HG02981 (cell line): ENCODE results near the gene PFKFB3.
A peak's percentile ranks its signal among the peaks of the same experiment; 100 is the strongest.
"Not testable (repeated sequence)": the region's sequence is repeated elsewhere in the genome, so short reads cannot be mapped to it uniquely, and the experiment has no call there.

ENCODE experiments used
- ATAC-seq: cut with Tn5 transposase; IDR thresholded peaks from one replicate; pipeline ENCODE4 v1.9.1; 2021; ENCODE audit warnings: mild to moderate bottlenecking, moderate library complexity; ENCODE audit not compliant: unreplicated experiment

The PFKFB3 gene

GRCh38 chr10:6200734-6201515 lies 1.8 kb upstream of the PFKFB3 start:
- no peak for ATAC-seq

DNA sequence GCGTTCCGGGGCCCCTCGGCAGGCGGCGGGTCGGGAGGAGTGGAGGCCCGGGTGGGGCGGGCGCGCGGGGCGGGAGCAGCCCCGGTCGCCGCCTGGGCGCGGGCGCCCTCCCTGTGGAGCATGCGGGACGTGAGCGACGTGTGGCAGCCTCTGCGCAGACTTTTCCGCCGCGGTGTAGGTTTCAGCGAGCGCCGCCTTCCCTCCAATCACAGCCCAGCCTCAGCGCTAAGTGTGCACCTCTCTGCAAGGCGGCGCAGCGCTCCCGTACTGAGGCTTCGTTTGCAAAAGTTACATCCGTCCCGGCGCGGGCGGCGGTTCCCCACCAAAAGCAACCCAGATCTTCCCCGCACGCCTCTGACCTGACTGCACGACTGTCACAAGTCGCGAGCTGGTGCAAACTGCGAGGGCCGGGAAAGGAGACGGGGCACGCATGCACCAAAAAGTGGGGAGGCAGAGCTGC lies 1.2 kb upstream of the PFKFB3 start:
- no peak for ATAC-seq

- ATAC-seq: peak; percentile 0
Observed at GRCh38 chr10:6202098-6202683, 541 bp upstream of the PFKFB3 start.

DNA sequence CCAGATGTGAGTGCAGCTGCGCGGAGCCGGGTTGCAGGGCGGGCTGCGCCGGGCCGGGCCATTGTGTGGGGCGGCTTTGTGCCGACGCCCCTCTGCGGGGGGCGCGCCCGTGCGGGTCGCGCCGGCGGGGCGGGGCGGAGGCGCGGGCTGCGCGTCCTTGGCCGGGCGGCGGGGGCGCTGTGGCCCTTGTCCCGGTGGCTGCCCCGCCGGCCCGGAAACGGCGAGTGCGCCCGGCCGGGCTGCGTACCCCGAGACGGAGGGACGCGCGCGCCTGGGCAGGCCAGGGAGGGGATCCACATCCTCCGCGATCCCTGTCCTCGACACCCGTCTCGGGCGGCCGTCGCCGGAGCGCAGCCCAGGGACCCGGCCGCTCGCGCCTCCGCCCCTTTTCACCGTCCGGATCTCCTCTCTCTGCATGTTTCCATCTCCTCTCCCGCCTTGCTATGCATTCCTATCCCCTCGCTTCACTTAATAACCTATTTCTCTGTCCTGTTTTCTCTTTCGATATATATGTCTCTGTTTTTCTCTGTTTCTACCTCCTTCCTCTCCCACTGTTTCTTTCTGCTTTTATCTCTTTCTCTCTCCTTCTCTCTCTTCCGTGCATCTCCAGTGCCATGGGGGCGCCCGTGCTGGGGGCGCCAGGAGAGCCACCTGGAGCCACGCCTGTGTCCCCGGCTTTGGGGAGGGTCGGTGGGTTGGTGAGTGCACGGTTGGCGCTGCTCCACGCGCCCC lies 765 bp downstream of the PFKFB3 start:
- peak; percentile 42 for ATAC-seq

DNA sequence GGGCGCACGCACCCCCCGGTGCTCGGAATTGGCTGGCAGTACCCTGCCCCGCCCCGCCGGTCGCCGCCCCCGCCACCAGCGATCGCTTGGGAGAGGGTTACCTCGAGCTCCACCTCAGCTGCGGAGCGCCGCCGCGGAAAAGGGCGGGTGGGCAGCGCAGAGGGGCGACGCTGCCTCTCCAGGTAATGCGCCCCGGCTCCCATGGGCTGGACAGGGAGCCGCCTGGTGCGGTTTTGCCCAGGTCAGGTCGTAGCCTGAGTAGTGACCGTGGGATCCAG lies 1.3 kb downstream of the PFKFB3 start:
- ATAC-seq: no peak

- no peak for ATAC-seq
Observed at GRCh38 chr10:6204341-6205191, 1.8 kb downstream of the PFKFB3 start.

DNA sequence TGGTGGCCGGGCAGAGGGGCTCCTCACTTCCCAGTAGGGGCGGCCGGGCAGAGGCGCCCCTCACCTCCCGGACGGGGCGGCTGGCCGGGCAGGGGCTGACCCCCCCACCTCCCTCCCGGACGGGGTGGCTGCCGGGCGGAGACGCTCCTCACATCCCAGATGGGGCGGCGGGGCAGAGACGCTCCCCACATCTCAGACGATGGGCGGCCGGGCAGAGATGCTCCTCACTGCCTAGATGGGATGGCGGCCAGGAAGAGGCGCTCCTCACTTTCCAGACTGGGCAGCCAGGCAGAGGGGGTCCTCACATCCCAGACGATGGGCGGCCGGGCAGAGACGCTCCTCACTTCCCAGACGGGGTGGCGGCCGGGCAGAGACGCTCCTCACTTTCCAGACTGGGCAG lies 3.8 kb downstream of the PFKFB3 start:
- ATAC-seq: not testable (repeated sequence)

DNA sequence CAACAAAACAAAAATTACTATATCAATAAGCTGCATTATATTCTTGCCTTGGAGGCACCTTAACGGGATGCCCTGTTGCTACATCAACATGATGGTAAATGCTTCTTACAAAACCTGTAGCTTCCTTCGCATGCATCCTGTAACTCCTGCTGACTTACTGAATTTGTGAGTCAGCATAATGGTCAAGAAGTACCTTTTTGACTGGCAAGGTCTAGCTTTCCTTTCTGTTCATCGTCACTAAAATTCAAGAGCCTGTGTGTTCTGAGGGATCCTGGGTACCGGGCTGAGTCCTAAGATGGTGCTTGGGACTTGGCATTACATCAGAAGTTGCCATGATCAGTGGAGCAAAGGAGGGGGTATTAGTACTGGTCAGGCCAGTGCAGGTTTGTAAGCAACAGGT lies 4.9 kb downstream of the PFKFB3 start:
- no peak for ATAC-seq

DNA sequence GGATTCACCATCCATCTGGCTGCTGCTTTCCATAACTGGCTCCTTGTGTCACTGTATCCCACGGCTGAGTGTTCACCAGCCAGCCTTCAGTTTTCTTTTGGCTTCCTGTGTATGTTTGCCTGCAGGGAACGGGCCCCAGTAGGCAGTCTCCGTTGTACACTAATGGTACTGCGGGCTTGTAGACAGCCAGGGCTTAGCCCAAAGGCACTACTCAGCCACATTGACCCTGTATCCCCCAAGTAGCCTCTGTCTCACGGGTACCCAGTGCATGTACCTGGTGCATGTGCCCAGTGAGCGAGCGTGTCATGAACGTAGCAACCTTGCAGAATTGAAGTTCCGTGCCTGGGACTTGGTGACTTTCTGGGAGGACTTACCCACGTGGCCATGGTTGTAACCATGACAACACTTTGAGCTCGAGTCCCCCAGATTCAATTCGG lies 6.1 kb downstream of the PFKFB3 start:
- no peak for ATAC-seq

- no peak for ATAC-seq
Observed at GRCh38 chr10:6211341-6211670, 8.6 kb downstream of the PFKFB3 start.

DNA sequence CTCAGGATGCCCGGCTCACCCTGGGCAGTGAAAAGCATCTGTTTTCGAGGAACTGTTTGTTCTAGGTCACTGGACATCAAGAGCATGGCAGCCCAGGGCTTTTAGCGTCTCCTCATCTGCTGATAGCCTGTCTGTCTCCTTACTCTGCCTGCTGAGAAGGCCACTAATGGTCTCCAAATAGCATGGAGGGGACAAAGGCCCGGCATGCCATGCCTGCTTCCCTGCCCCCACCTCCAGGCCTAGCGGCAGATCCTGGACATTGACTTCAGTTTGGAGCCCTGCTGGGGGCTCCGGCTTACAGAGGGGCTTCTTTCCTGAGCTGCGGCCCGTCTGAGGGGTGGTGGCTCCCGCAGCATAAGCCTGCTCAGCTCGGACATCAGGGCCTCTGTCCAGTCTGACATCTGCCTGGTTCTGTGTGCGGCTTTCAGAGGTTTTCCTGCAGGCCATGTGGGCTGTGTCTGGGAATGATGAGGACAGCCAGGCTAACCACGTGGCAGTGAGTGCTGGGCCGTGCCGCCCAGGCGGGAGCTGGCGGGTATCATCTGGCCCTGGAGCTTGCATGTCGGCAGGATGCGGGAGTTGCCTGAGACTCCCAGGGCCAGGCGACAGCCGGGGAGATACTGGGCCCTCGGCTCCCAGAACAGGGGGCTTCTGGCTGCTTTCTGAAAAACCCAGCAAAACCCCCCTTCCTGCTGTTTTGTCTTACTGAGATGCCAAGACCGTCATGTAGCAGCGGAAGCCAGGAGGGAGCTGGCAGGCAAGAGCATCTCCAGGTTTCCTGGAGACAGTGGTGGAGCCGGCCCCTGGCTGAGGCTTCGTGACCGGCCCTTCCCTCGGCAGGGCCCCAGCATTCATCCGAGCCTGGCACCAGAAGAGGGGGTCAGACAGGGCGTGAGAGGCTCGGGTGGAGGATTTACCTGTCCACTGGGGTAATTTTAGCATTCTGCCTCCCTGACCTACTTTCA lies 9.2 kb downstream of the PFKFB3 start:
- no peak for ATAC-seq

- ATAC-seq: no peak
Observed at GRCh38 chr10:6212806-6213205, 10.1 kb downstream of the PFKFB3 start.

DNA sequence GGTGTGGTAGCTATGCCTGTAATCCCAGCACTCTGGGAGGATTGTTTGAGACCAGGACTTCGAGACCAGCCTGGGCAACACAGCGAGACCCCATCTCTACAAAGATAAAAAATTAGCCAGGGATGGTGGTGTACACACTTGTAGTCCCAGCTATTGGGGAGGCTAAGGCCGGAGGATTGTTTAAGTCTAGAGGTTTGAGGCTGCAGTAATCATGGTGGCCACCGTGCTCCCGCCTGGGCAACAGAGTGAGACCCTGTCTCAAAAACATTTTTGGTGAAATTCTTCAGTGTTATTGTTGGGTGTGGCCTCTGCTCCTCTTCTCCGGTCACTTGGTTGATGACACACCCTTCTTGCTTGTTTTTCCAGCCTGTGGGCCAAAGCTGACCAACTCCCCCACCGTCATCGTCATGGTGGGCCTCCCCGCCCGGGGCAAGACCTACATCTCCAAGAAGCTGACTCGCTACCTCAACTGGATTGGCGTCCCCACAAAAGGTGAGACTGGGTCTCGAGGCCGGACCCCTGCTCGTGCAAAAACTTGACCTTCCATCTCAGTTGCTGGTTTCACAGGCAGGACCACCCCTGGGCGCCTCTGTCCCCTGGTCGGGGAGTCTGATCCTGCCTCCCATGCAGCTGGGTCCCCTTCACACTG lies 10.6 kb downstream of the PFKFB3 start:
- no peak for ATAC-seq

- no peak for ATAC-seq
Observed at GRCh38 chr10:6213908-6214307, 11.2 kb downstream of the PFKFB3 start.

GRCh38 chr10:6214612-6215011 lies 11.9 kb downstream of the PFKFB3 start:
- ATAC-seq: no peak

DNA sequence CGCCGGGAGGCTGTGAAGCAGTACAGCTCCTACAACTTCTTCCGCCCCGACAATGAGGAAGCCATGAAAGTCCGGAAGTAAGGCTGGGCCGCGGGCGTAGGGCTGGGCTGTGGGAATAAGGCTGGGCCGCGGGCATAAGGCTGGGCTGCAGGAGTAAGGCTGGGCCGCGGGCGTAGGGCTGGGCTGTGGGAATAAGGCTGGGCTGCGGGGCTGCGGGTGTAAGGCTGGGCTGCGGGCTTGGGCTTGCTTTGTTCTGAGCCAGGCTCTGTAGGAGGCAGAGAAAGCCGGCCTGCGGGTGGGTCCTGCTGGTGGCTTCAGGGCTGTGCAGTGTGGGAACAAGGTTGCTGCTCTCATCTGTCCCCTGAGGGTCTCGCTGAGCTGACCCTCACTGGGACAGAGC lies 12.5 kb downstream of the PFKFB3 start:
- ATAC-seq: no peak

- no peak for ATAC-seq
Observed at GRCh38 chr10:6215683-6216484, 13.2 kb downstream of the PFKFB3 start.

DNA sequence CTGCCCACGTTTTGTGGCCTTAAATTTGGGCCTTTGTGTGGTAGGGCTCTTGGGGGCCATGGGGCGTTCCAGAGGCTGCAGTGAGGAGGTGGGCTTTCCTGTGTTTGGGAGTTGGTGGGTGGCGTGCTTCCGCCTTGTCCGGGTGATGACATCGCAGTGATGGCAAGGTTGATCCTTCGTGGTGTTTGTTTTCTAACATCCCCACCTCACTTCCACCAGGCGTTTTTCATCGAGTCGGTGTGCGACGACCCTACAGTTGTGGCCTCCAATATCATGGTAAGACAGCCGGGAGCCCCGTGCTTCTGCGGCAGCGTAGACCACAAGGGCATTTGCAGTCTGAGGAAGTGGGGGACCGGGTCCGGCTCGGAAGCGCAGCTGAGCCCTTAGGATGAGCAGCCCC lies 14.2 kb downstream of the PFKFB3 start:
- no peak for ATAC-seq

DNA sequence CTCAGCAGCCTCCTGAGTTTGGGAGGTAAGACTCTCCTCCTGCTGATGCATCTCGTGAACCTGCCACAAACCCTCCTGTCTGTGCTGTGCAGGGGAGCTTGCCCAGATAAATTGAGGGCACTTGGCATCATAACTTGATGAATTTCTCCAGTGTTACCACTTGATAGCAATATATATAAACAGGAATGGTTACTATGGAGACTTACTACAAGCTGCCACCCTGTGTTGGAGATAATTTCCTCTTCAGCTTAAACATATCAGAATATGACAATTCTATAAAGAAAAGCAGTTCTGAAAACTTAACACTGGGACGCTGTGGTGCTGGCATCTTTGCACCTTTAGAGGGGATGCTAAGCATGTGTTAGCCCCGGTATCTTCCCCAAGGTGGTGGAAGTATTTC lies 14.9 kb downstream of the PFKFB3 start:
- ATAC-seq: no peak
